HCT116 (cell line): ENCODE results near the gene APOL4.

Experiments
- POLR2A ChIP-seq: IDR thresholded peaks from 2 replicates; pipeline ENCODE4 v1.7.0; 2011; ENCODE audit warnings: borderline replicate concordance; ENCODE audit not compliant: insufficient read depth, insufficient read length; ENCODE audit errors: extremely low read depth
- TF ChIP-seq, protein P1 (sequence below), 3 experiments: fragments of 200-600 bp in 1 of 3; sonication (generic) in 1 of 3; IDR thresholded peaks in 2 of 3; conservative IDR thresholded peaks in 1 of 3; 2 replicates each; pipeline ENCODE4 v1.5.1; 2012 to 2017; ENCODE audit warnings: low read depth in 2 of 3, low read length in 2 of 3, antibody characterized with exemption in 1 of 3, borderline replicate concordance in 1 of 3, control low read depth in 1 of 3, mild to moderate bottlenecking in 1 of 3, mixed read lengths in 1 of 3, mixed run types in 1 of 3, moderate library complexity in 1 of 3; ENCODE audit not compliant: insufficient read depth in 1 of 3

DNA sequence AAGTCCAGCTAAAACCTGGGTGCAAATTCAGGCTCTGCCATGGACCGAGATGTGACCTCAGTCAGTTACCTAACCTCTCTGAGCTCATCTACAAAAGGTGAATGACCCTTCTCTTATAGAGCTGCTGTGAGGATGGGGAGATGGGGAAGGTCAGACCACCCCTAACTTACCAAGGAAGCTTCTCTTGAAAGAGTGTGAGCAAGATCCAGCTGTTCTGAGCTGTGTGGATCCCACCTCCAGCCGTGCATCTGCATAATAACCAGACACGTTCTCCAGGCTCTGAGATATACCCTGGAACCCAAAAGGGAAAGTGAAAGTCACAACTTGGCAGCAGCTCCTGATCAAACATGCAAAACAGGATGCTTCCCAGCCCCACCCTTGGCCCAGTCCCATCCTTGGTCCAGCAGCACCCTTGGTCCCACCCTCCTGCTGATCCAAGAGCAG, 41.1 kb downstream of the APOL4 start, which contains the start of gene APOL3:
- TF ChIP-seq, protein P1, sequence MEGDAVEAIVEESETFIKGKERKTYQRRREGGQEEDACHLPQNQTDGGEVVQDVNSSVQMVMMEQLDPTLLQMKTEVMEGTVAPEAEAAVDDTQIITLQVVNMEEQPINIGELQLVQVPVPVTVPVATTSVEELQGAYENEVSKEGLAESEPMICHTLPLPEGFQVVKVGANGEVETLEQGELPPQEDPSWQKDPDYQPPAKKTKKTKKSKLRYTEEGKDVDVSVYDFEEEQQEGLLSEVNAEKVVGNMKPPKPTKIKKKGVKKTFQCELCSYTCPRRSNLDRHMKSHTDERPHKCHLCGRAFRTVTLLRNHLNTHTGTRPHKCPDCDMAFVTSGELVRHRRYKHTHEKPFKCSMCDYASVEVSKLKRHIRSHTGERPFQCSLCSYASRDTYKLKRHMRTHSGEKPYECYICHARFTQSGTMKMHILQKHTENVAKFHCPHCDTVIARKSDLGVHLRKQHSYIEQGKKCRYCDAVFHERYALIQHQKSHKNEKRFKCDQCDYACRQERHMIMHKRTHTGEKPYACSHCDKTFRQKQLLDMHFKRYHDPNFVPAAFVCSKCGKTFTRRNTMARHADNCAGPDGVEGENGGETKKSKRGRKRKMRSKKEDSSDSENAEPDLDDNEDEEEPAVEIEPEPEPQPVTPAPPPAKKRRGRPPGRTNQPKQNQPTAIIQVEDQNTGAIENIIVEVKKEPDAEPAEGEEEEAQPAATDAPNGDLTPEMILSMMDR (IDR thresholded peaks at IDR 0.05 in 2 of 3, conservative IDR thresholded peaks at IDR 0.05 in 1 of 3; ENCODE audit: borderline replicate concordance in 1 of 3, insufficient read depth in 1 of 3, low read depth in 2 of 3, low read length in 2 of 3), result no peak
- no peak for TF ChIP-seq POLR2A
